H1 (cell line): ENCODE results near the gene LCE3D. TPM values are rescaled to one million over a fixed set of nuclear protein-coding genes. Genes with fewer than 3 reads are reported as not detected.

ENCODE experiments used
- EZH2 ChIP-seq: fragments of 200-600 bp; sonication (generic); IDR thresholded peaks from 2 replicates; pipeline ENCODE4 v1.7.1; 2012; ENCODE audit warnings: low read depth, mild to moderate bottlenecking, moderate library complexity, low read length, inconsistent platforms; ENCODE audit not compliant: severe bottlenecking
- RBBP5 ChIP-seq: IDR thresholded peaks from 2 replicates; pipeline ENCODE4 v1.7.1; 2012; ENCODE audit warnings: low read depth, mild to moderate bottlenecking, inconsistent platforms, low read length, moderate library complexity, borderline replicate concordance
- RFX5 ChIP-seq: IDR thresholded peaks from 2 replicates; pipeline ENCODE4 v1.6.1; 2011; ENCODE audit warnings: low read depth, low read length, improper control_type of control experiment, borderline replicate concordance
- SIN3A ChIP-seq, 2 experiments: IDR thresholded peaks in 1 of 2; conservative IDR thresholded peaks in 1 of 2; 2 replicates each; pipeline ENCODE4 v1.6.1; 2011 to 2012; ENCODE audit warnings: low read length in 2 of 2, improper control_type of control experiment in 1 of 2, low read depth in 1 of 2, mild to moderate bottlenecking in 1 of 2
- SP1 ChIP-seq: IDR thresholded peaks from 2 replicates; pipeline ENCODE4 v1.6.1; 2011; ENCODE audit warnings: low read depth, low read length
- SRF ChIP-seq: IDR thresholded peaks from 2 replicates; pipeline ENCODE4 v1.6.1; 2011; ENCODE audit warnings: mild to moderate bottlenecking, low read depth, low read length, moderate library complexity
- polyA plus RNA-seq, 7 experiments: library from polyadenylated mRNA; depleted of rRNA in 3 of 7; stranded (reverse) in 5 of 7; unstranded in 2 of 7; fragments of >200 nt in 5 of 7; fragments of 200-250 nt in 2 of 7; gene quantifications; 1 replicate in 5 of 7; 2 replicates in 1 of 7; 4 replicates in 1 of 7; pipeline versions ENCODE4 v1.2.1 to v1.2.3, GENCODE V29; 2011 to 2013; ENCODE audit warnings: missing spikeins in 2 of 7, mixed read lengths in 2 of 7
- total RNA-seq: library from RNA; stranded (reverse); fragmentation: NEBNext Ultra II Directional; extraction: Animal tissue kit (Norgen Biotek cat#: 25700); gene quantifications from 2 replicates; pipeline ENCODE4 v1.2.1, GENCODE V29; 2021
- TF ChIP-seq, protein P1 (sequence below): fragments of 300-600 bp; sonication (generic); IDR thresholded peaks from 2 replicates; pipeline ENCODE4 v1.7.1; 2012; ENCODE audit warnings: low read length, moderate library complexity, mild to moderate bottlenecking, inconsistent platforms; ENCODE audit not compliant: insufficient replicate concordance

LCE3D gene
- total and polyA plus RNA-seq, 2 of the 8 experiments (the other 6 are each of a cell fraction or from before 2014, with no cell fraction given), result not detected

DNA sequence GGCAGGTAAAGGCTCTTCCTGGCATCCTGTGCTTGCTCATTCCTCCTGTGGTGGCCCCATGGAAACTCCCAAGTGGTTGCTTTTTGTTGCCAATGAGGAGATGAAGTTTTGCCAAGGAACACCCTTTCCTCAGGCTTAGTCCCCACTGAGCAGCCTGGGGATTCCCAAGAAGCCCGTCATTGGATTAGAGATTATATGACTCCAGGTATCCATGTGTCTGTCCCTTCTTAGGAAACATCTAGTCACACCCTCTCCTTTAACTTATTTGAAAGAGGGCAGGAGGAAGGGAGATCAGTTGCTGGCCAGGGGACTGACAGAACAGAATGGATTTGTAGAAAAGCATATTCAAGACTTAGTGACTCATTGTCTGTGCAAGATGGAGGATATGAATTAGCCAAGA, 46.4 kb upstream of the LCE3D start (continued):
- TF ChIP-seq, protein P1, sequence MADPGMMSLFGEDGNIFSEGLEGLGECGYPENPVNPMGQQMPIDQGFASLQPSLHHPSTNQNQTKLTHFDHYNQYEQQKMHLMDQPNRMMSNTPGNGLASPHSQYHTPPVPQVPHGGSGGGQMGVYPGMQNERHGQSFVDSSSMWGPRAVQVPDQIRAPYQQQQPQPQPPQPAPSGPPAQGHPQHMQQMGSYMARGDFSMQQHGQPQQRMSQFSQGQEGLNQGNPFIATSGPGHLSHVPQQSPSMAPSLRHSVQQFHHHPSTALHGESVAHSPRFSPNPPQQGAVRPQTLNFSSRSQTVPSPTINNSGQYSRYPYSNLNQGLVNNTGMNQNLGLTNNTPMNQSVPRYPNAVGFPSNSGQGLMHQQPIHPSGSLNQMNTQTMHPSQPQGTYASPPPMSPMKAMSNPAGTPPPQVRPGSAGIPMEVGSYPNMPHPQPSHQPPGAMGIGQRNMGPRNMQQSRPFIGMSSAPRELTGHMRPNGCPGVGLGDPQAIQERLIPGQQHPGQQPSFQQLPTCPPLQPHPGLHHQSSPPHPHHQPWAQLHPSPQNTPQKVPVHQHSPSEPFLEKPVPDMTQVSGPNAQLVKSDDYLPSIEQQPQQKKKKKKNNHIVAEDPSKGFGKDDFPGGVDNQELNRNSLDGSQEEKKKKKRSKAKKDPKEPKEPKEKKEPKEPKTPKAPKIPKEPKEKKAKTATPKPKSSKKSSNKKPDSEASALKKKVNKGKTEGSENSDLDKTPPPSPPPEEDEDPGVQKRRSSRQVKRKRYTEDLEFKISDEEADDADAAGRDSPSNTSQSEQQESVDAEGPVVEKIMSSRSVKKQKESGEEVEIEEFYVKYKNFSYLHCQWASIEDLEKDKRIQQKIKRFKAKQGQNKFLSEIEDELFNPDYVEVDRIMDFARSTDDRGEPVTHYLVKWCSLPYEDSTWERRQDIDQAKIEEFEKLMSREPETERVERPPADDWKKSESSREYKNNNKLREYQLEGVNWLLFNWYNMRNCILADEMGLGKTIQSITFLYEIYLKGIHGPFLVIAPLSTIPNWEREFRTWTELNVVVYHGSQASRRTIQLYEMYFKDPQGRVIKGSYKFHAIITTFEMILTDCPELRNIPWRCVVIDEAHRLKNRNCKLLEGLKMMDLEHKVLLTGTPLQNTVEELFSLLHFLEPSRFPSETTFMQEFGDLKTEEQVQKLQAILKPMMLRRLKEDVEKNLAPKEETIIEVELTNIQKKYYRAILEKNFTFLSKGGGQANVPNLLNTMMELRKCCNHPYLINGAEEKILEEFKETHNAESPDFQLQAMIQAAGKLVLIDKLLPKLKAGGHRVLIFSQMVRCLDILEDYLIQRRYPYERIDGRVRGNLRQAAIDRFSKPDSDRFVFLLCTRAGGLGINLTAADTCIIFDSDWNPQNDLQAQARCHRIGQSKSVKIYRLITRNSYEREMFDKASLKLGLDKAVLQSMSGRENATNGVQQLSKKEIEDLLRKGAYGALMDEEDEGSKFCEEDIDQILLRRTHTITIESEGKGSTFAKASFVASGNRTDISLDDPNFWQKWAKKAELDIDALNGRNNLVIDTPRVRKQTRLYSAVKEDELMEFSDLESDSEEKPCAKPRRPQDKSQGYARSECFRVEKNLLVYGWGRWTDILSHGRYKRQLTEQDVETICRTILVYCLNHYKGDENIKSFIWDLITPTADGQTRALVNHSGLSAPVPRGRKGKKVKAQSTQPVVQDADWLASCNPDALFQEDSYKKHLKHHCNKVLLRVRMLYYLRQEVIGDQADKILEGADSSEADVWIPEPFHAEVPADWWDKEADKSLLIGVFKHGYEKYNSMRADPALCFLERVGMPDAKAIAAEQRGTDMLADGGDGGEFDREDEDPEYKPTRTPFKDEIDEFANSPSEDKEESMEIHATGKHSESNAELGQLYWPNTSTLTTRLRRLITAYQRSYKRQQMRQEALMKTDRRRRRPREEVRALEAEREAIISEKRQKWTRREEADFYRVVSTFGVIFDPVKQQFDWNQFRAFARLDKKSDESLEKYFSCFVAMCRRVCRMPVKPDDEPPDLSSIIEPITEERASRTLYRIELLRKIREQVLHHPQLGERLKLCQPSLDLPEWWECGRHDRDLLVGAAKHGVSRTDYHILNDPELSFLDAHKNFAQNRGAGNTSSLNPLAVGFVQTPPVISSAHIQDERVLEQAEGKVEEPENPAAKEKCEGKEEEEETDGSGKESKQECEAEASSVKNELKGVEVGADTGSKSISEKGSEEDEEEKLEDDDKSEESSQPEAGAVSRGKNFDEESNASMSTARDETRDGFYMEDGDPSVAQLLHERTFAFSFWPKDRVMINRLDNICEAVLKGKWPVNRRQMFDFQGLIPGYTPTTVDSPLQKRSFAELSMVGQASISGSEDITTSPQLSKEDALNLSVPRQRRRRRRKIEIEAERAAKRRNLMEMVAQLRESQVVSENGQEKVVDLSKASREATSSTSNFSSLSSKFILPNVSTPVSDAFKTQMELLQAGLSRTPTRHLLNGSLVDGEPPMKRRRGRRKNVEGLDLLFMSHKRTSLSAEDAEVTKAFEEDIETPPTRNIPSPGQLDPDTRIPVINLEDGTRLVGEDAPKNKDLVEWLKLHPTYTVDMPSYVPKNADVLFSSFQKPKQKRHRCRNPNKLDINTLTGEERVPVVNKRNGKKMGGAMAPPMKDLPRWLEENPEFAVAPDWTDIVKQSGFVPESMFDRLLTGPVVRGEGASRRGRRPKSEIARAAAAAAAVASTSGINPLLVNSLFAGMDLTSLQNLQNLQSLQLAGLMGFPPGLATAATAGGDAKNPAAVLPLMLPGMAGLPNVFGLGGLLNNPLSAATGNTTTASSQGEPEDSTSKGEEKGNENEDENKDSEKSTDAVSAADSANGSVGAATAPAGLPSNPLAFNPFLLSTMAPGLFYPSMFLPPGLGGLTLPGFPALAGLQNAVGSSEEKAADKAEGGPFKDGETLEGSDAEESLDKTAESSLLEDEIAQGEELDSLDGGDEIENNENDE, result no peak
- TF ChIP-seq EZH2 (no peak), SRF (no peak), SP1 (no peak), RBBP5 (no peak), SIN3A (conservative IDR thresholded peaks at IDR 0.05 in 1 of 2, IDR thresholded peaks at IDR 0.05 in 1 of 2; ENCODE audit: low read depth in 1 of 2, low read length in 2 of 2) (no peak), RFX5 (no peak)
